Measurements from ENCODE around the gene SLC12A7. TPM values are rescaled to one million over a fixed set of nuclear protein-coding genes. Genes with fewer than 3 reads are reported as not detected.

The SLC12A7 gene
- total and polyA plus RNA-seq, 9 of the 15 experiments (the other 6 are each of a cell fraction or from before 2014, with no cell fraction given) = 0.01 to 3.1 (median 0.56) TPM

DNA sequence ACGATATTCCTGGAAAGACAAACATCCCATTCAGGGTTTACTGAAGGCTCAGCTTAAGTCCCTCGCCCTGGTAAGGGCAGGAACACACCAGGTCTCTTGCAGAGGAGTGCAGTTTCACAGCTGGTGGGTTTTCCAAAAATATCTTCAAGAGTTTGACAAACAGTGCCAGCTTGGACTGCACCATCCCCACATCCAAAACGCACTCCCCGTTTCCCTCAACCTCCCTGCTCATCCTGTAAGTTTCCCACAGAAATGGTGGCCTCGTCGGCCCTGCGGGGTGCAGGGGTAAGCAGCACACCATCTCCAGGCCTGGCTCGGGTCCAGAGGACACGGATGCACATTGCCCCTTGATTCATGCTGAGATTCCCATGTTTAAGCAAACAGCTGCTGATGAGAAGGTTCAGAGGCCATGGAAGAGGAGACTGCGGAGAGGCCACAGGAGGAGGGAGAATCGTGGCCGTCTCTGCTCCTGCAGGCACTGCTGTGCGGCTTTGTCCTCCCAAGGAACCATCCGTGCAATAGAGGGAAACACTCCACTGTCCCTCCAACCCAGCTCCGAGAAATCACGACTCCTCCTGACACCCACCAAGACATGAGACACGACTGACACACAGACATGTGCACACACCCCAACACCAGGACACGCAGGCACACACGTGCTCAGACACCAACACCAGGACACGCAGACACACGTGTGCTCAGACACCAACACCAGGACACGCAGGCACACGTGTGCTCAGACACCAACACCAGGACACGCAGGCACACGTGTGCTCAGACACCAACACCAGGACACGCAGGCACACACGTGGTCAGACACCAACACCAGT, 24.0 kb upstream of the SLC12A7 start (continued):
- TF ChIP-seq, protein P1, sequence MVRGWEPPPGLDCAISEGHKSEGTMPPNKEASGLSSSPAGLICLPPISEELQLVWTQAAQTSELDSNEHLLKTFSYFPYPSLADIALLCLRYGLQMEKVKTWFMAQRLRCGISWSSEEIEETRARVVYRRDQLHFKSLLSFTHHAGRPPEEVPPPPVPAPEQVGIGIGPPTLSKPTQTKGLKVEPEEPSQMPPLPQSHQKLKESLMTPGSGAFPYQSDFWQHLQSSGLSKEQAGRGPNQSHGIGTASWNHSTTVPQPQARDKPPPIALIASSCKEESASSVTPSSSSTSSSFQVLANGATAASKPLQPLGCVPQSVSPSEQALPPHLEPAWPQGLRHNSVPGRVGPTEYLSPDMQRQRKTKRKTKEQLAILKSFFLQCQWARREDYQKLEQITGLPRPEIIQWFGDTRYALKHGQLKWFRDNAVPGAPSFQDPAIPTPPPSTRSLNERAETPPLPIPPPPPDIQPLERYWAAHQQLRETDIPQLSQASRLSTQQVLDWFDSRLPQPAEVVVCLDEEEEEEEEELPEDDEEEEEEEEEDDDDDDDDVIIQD (CRISPR knock-in tag; IDR thresholded peaks at IDR 0.05) = no peak
- TF ChIP-seq TAF1 (IDR thresholded peaks at IDR 0.05; ENCODE audit: control insufficient read depth, extremely low read depth, insufficient read depth, low read length, severe bottlenecking) = no peak
- TF ChIP-seq, protein P2, sequence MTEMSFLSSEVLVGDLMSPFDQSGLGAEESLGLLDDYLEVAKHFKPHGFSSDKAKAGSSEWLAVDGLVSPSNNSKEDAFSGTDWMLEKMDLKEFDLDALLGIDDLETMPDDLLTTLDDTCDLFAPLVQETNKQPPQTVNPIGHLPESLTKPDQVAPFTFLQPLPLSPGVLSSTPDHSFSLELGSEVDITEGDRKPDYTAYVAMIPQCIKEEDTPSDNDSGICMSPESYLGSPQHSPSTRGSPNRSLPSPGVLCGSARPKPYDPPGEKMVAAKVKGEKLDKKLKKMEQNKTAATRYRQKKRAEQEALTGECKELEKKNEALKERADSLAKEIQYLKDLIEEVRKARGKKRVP (CRISPR knock-in tag; IDR thresholded peaks at IDR 0.05) = no peak

DNA sequence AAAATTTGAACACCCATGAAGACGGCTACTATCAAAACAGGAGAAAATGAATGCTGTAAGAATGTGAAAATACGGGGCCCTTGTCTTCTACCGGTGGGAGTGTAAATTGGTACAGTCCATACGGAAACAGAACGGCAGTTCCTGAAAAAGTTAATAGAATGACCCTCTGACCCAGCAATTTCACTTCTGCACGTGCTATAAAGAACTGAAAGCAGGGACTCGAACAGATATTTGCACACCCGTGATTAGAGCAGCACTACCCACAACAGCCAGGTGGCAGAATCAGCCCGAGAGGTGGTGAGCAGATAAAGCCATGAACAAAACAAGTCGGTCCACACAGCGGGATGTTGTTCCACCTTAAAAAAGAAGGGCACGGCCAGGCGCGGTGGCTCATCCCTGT, 22.6 kb upstream of the SLC12A7 start:
- Histone ChIP-seq H3K27ac (ENCODE audit: extremely low read depth, low read depth, low read length) (no peak overlapping the region), H2AFZ (ENCODE audit: low read depth, low read length) (no peak overlapping the region), H3K4me1 (replicated peaks in 1 of 2; ENCODE audit: control insufficient read depth in 2 of 2, insufficient read depth in 2 of 2, low read length in 2 of 2) (peaks cover 4 to 47% of the 10 kb centered on the region in 2 experiments; a peak in 4 of 5 replicates), H3K9ac (ENCODE audit: insufficient read depth in 1 of 2, low read depth in 2 of 2, low read length in 2 of 2) (no peak overlapping the region), H3K36me3 (ENCODE audit: control insufficient read depth, insufficient read depth, low read length) (no peaks in the 10 kb centered on the region), H3K9me1 (ENCODE audit: control insufficient read depth, insufficient read depth, low read length) (no peaks in the 10 kb centered on the region), H3K79me2 (ENCODE audit: control insufficient read depth, insufficient read depth, low read length) (no peaks in the 10 kb centered on the region), H4K20me1 (replicated peaks; ENCODE audit: control insufficient read depth, insufficient read depth, low read length) (peaks cover 3% of the 10 kb centered on the region), H3K4me3 (no peak overlapping the region), H3K27me3 (ENCODE audit: control insufficient read depth in 2 of 2, insufficient read depth in 2 of 2, low read length in 2 of 2) (peaks cover 24 to 71% of the 10 kb centered on the region in 2 experiments), H3K4me2 (ENCODE audit: insufficient read depth, low read length) (no peak overlapping the region), H3K9me3 (replicated peaks; ENCODE audit: control insufficient read depth, insufficient read depth, low read depth, low read length) (no peaks in the 10 kb centered on the region)
- FAIRE-seq (no peak), ATAC-seq (no peak), DNase-seq (ENCODE audit: extremely low read depth in 1 of 4, low spot score in 3 of 4) (no peak)
- in situ Hi-C loops (cut with MboI) = no loop called here
- ChIA-PET POLR2A (interaction anchor here (1.3 kb wide), 1 partner anchor 15 kb away, joined by 5 read pairs; no protein-coding TSS in a partner anchor), CTCF (ENCODE audit: low intra/inter-chr PET ratio) (no interaction called here)
- intact Hi-C loops (cut with micrococcal nuclease) = no loop called here
- BruUV-seq (replicated peaks) = no TSS peak
- WGBS (ENCODE audit: insufficient coverage, low coverage, missing lambda C conversion rate) = 14% methylated on average over 14 of the region's 14 CpGs
- no peak for TF ChIP-seq FOS (IDR thresholded peaks at IDR 0.05; ENCODE audit: extremely low read depth, insufficient read length)
- TF ChIP-seq GABPB1 (CRISPR knock-in tag; IDR thresholded peaks at IDR 0.05) = no peak
- peak in 1 of 2 experiments; percentile 42; a peak in 1 of 4 replicates for TF ChIP-seq RCOR1 (IDR thresholded peaks at IDR 0.05; ENCODE audit: borderline replicate concordance in 1 of 2, low read depth in 2 of 2, low read length in 2 of 2)
- TF ChIP-seq ATF1 (CRISPR knock-in tag; IDR thresholded peaks at IDR 0.05) = no peak
- TF ChIP-seq ATF1 (tag; IDR thresholded peaks at IDR 0.05) = no peak
- TF ChIP-seq KDM1A (IDR thresholded peaks at IDR 0.05) = peak; percentile 31 to 40; a peak in 2 of 4 replicates
- peak in 1 of 2 experiments; percentile 46; a peak in 2 of 4 replicates for TF ChIP-seq FOXA3 (CRISPR knock-in tag; conservative IDR thresholded peaks at IDR 0.05 in 1 of 2, IDR thresholded peaks at IDR 0.05 in 1 of 2)
- peak; percentile 86 for TF ChIP-seq BHLHE40 (IDR thresholded peaks at IDR 0.05; ENCODE audit: low read length)
- TF ChIP-seq, protein P3, sequence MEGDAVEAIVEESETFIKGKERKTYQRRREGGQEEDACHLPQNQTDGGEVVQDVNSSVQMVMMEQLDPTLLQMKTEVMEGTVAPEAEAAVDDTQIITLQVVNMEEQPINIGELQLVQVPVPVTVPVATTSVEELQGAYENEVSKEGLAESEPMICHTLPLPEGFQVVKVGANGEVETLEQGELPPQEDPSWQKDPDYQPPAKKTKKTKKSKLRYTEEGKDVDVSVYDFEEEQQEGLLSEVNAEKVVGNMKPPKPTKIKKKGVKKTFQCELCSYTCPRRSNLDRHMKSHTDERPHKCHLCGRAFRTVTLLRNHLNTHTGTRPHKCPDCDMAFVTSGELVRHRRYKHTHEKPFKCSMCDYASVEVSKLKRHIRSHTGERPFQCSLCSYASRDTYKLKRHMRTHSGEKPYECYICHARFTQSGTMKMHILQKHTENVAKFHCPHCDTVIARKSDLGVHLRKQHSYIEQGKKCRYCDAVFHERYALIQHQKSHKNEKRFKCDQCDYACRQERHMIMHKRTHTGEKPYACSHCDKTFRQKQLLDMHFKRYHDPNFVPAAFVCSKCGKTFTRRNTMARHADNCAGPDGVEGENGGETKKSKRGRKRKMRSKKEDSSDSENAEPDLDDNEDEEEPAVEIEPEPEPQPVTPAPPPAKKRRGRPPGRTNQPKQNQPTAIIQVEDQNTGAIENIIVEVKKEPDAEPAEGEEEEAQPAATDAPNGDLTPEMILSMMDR (IDR thresholded peaks at IDR 0.05 in 2 of 3, conservative IDR thresholded peaks at IDR 0.05 in 1 of 3; ENCODE audit: insufficient read depth in 2 of 3, low read depth in 1 of 3, low read length in 3 of 3) = 0 out of 6 replicates have a peak, but pooled peaks of 1 of the 3 experiments have one; percentile 8
- no peak for TF ChIP-seq CHD1 (IDR thresholded peaks at IDR 0.05; ENCODE audit: low read length)
- peak; percentile 24; the same call in 1 of the 2 replicates for TF ChIP-seq CBFA2T3 (IDR thresholded peaks at IDR 0.05)
- no peak for TF ChIP-seq TRIM28 (IDR thresholded peaks at IDR 0.05)

Measured in K562 (cell line).